Activated B cell treated with CpG ODN at 0.5 μM for 24 hours (primary cell): ENCODE data around the gene SLCO4A1. TPM values are rescaled to one million over a fixed set of nuclear protein-coding genes. Genes with fewer than 3 reads are reported as not detected.

Source experiments
- ATAC-seq: fragments of 200-7000 bp; cut with Tn5 transposase; one replicate; pipeline ENCODE4 v1.10.0; 2021; ENCODE audit warnings: low read depth, mild to moderate bottlenecking, moderate library complexity
- CTCF ChIA-PET: fragments of 350-600 bp; sonication (Branson Sonifier 250); formaldehyde crosslinking; loops from one replicate; lab custom pipeline; 2021; ENCODE audit warnings: antibody characterized with exemption; lab: Charles Lee
- POLR2A ChIA-PET: fragments of 350-600 bp; sonication (Branson Sonifier 250); formaldehyde crosslinking; loops from one replicate; lab custom pipeline; 2021; ENCODE audit warnings: antibody characterized with exemption; lab: Charles Lee
- DNase-seq: peaks from one replicate; pipeline ENCODE4 v3.0.0; 2022
- H3K27ac Mint-ChIP-seq: one replicate; pipeline ENCODE4 v1.8.0; 2020; ENCODE audit warnings: mixed read lengths
- H3K27me3 Mint-ChIP-seq: one replicate; pipeline ENCODE4 v1.8.0; 2021; ENCODE audit warnings: mixed read lengths
- H3K36me3 Mint-ChIP-seq: one replicate; pipeline ENCODE4 v1.8.0; 2021; ENCODE audit warnings: low read depth, mixed read lengths
- H3K4me1 Mint-ChIP-seq: one replicate; pipeline ENCODE4 v1.8.0; 2021; ENCODE audit warnings: mixed read lengths
- H3K4me3 Mint-ChIP-seq: one replicate; pipeline ENCODE4 v1.8.0; 2020; ENCODE audit warnings: mild to moderate bottlenecking, mixed read lengths
- H3K9me3 Mint-ChIP-seq: one replicate; pipeline ENCODE4 v1.8.0; 2020; ENCODE audit warnings: mixed read lengths
- CTCF ChIP-seq: fragments of 200-600 bp; IDR thresholded peaks from one replicate; pipeline ENCODE4 v1.8.0; 2022; ENCODE audit warnings: antibody characterized with exemption, mild to moderate bottlenecking
- intact Hi-C: fragments of 100-400 bp; cut with micrococcal nuclease; formaldehyde crosslinking; loops from one replicate; pipeline ENCODE4 v1.15.1; 2024
- total RNA-seq: library from RNA; stranded (reverse); gene quantifications from 2 replicates; pipeline ENCODE4 v1.2.3, GENCODE V29; 2022

Gene SLCO4A1
- 27.8 and 38.9 TPM in 2 replicates for total RNA-seq

- POLR2A ChIA-PET = interaction anchor here (0.8 to 7.0 kb wide), 14 partner anchors 9 to 255 kb away, joined by 3 to 147 read pairs (median 8); partner anchors contain the start of genes MRGBP and RPS21
- Mint-ChIP-seq H3K27me3 (no peaks in the 10 kb centered on the region), H3K4me1 (peaks cover 41% of the 10 kb centered on the region), H3K36me3 (peaks cover 6% of the 10 kb centered on the region), H3K9me3 (no peaks in the 10 kb centered on the region), H3K27ac (peak within 1 kb of the TSS; percentile 72), H3K4me3 (peak within 1 kb of the TSS; percentile 87)
- DNase-seq = peak; percentile 90
- no peak for TF ChIP-seq CTCF
- CTCF ChIA-PET = interaction anchor here (0.6 to 4.0 kb wide), 7 partner anchors 9 to 166 kb away, joined by 3 to 22 read pairs (median 3); no protein-coding TSS in a partner anchor
- intact Hi-C loops = loop anchor here (1.0 to 5.0 kb wide), 4 partner anchors 14 to 405 kb away; partner anchors contain the start of gene OSBPL2
- ATAC-seq = peak; percentile 91
Measured at GRCh38 chr20:62642051-62642665, at the start of gene SLCO4A1. Gene SLCO4A1 (plus strand): TSS chr20:62642503. CDS start chr20:62656455, 13,952 bp downstream.

- peaks cover 6% of the 10 kb centered on the region for H3K4me1 Mint-ChIP-seq
- DNase-seq (no peak), ATAC-seq (no peak)
- POLR2A ChIA-PET = no interaction called here
- H3K4me3 Mint-ChIP-seq = no peak overlapping the region
- H3K27me3 Mint-ChIP-seq = peaks cover 23% of the 10 kb centered on the region
- CTCF ChIA-PET = no interaction called here
- no peaks in the 10 kb centered on the region for H3K36me3 Mint-ChIP-seq
- no peak for TF ChIP-seq CTCF
- intact Hi-C loops = no loop called here
- no peak overlapping the region for H3K27ac Mint-ChIP-seq
- H3K9me3 Mint-ChIP-seq = no peaks in the 10 kb centered on the region
Measured at GRCh38 chr20:62592506-62593177, 49.7 kb upstream of the SLCO4A1 start.

- Mint-ChIP-seq H3K4me3 (no peak overlapping the region), H3K27me3 (peaks cover 23% of the 10 kb centered on the region), H3K9me3 (no peaks in the 10 kb centered on the region), H3K27ac (no peak overlapping the region), H3K4me1 (peaks cover 15% of the 10 kb centered on the region), H3K36me3 (no peaks in the 10 kb centered on the region)
- POLR2A ChIA-PET = interaction anchor here (1.0 kb wide), 1 partner anchor 9 kb away, joined by 3 read pairs; no protein-coding TSS in a partner anchor
- CTCF ChIA-PET = no interaction called here
- no peak for DNase-seq
- no peak for ATAC-seq
- TF ChIP-seq CTCF = no peak
- intact Hi-C loops = no loop called here
Measured at GRCh38 chr20:62593616-62594015, 48.7 kb upstream of the SLCO4A1 start.

GRCh38 chr20:62595069-62595468 lies 47.2 kb upstream of the SLCO4A1 start:
- TF ChIP-seq CTCF = no peak
- no peak overlapping the region for H3K27ac Mint-ChIP-seq

GRCh38 chr20:62595491-62595890 lies 46.8 kb upstream of the SLCO4A1 start:
- Mint-ChIP-seq H3K9me3 (no peaks in the 10 kb centered on the region), H3K4me1 (peaks cover 29% of the 10 kb centered on the region), H3K4me3 (no peak overlapping the region), H3K36me3 (no peaks in the 10 kb centered on the region), H3K27ac (no peak overlapping the region), H3K27me3 (peaks cover 21% of the 10 kb centered on the region)
- CTCF ChIA-PET = no interaction called here
- ATAC-seq (no peak), DNase-seq (no peak)
- no peak for TF ChIP-seq CTCF
- intact Hi-C loops = no loop called here
- POLR2A ChIA-PET = interaction anchor here (0.6 kb wide), 1 partner anchor 8 kb away, joined by 3 read pairs; no protein-coding TSS in a partner anchor

More at GRCh38 chr20:62595069-62595468, 47.2 kb upstream of the SLCO4A1 start:
- ChIA-PET CTCF (no interaction called here), POLR2A (interaction anchor here (0.6 kb wide), 1 partner anchor 8 kb away, joined by 3 read pairs; no protein-coding TSS in a partner anchor)
- intact Hi-C loops = no loop called here
- Mint-ChIP-seq H3K4me1 (peaks cover 28% of the 10 kb centered on the region), H3K27me3 (peaks cover 21% of the 10 kb centered on the region), H3K9me3 (no peaks in the 10 kb centered on the region), H3K4me3 (no peak overlapping the region), H3K36me3 (no peaks in the 10 kb centered on the region)
- ATAC-seq = no peak
- DNase-seq = no peak
